Right renal pelvis (tissue), 4 donors: ENCODE data around the gene CLEC20A. TPM values are rescaled to one million over a fixed set of nuclear protein-coding genes. Genes with fewer than 3 reads are reported as not detected.

Experiments used
- DNase-seq, 4 donors: peaks; one replicate each; pipeline ENCODE4 v3.0.0-alpha.2; 2013; ENCODE audit warnings: low read depth in 4 of 4, low spot score in 3 of 4, missing footprints in 1 of 4
- polyA plus RNA-seq, 4 donors: library from polyadenylated mRNA; unstranded; fragments of 120-200 nt; gene quantifications; one replicate each; pipeline ENCODE4 v1.2.1, GENCODE V29; 2013; ENCODE audit not compliant: insufficient read length in 4 of 4

CLEC20A gene
- under 1 TPM; 0.22 to 0.63 (median 0.34) TPM for polyA plus RNA-seq

DNA sequence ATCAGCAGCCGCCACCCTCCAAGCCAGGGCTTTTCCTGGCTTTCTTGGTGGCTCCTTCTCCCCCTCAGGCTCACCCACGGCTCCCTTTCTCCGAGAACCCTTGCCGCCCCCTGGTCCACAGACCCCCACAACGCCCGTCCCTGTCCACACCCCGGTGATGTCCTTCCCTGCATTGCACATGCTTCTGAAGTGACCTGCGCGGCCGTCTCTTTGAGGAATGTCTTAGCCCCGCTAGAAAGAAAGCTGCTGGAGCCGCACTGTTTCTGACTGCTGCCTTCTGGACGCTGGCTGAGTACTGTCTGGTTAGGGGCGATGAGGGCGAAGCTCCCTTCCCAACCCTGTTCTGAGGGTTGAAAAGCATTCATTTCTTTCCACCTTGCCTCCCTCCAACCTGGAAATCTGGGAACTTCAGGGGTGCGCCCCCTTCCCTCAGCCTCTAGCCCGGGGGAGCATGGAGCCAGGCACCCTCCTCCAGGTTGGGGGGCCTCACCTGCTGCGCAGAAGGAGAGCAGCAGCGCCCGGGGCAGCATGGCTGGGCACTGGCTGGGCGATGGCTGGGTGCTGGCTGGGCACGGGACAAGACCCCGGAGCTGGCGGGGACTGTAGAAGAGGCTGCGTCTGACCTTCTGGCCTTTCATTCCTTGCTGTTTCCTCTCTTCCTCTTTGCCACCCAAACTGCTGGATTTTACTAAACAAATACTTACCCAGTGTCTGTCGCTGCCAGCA lies at the start of gene CLEC20A:
TSS of gene CLEC20A (minus strand) at position 555 of the 726 bp plus-strand sequence. CDS start at position 530, 25 bp downstream.
- no peak for DNase-seq

- no peak for DNase-seq
These were observed 47.8 kb upstream of the CLEC20A start for GRCh38 chr1:178544531-178544930.

DNA sequence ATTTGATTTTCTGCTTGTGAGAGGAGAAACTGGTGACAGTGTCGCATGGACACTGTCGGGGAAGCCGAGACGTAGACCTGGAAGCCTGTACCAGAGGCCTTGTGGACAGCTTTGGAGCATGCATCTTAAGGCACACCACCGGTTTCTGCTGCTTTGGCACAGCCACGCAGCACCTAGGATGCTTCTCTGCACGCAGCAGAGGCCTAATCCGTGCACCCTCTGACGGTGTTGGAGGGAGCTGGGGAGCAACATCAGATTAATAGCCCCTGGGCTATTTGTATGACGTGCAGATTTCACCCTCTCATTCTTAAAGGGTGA lies 46.5 kb upstream of the CLEC20A start:
- DNase-seq = no peak

- DNase-seq = peak; percentile 77 to 94 (median 83)
These were observed 46.0 kb upstream of the CLEC20A start for GRCh38 chr1:178542554-178543289.

GRCh38 chr1:178541829-178542553 lies 45.2 kb upstream of the CLEC20A start:
- DNase-seq = peak; percentile 31 to 60 (median 41)

DNA sequence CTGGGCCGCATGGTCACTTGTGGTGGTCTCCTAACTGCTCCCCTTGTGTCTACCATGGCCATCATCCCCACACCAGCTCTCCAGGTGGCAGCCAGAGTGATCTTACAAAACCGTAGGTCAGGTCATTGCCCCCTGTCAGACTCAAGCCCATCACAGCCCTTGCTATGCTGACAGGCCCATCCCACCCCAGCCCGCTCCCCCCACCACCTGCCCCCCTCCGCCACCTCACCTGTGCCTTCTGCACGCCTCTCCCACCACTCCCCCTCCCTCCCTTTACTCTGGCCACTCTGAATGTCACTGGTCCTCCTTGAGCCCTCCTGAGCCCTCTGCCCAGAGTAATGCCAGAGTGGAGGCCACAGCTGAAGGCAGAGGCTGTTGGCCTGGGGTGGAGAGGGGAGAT lies 44.6 kb upstream of the CLEC20A start:
- no peak for DNase-seq

DNA sequence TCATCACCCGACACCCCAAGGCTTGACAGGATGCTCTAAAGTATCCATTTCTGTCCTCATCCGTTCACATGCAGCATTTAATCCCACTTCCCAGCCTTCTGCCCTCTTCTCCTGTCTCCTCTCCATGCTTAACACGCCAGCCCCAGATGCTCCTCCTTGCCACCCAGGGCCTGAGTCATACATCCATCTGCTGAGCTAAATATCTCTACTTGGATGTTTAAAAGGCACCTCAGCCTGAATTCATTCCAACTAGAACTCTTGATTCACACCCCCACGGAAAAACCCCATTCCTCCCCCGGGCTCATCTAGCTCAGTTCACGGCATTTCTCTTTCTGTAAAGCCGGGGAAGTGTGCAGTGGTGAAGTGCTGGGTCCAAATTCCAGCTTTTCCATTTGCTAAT lies 43.9 kb upstream of the CLEC20A start:
- DNase-seq = no peak

- DNase-seq = no peak
These were observed 43.4 kb upstream of the CLEC20A start for GRCh38 chr1:178540204-178540603.

DNA sequence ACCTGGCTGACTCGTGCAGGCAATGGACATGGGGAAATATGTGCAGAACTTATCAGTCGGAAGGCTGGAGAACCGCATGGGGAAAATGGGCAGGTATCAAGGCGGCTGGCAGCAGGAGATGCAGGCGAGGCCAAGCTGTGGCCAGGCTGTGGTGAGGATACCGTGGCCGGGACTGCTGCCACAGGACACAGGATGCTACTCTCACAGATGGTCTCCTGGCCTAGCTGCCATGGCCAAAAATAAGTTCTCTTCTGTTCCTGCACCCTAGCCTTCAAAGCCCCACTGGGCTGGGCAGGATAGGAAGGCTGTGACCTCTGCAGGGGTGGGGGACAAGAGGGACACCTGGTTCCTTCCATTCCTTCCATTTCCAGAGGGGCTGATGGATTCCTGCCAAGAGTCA lies 42.5 kb upstream of the CLEC20A start:
- no peak for DNase-seq

DNA sequence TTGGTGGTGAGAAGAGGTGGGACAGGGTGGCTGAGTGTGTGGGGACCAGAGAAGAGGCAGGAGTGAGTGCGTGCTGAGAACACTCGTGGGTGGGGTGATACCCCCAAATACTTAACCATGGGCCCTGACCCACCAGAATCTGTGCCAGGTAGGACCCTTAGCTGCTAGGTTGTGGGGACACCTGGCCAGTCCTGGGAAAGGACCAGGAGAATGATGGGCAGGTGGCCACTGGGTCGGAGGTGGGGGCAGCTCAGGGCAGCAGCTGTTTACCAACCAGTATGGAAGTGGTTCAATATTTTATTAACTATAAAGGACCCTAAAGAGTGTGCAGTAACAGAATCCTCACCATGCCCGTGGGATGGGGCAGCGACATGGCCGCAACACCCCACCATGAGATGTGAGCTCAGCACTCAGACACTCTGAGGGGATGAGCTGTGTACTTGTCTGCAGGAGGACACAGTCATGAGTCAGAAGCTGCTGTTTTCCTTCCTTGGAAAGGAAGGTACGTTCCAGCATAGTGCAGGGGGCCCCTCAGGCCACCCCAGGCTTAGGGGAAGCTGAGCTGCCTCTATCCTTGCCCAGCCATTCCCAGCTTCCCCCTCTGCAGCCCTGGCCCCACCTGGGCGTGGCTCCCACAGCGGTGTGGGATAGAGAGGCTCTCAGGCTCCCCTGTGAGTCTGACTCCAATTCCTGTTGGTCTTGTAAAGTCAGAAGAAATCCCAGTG lies 41.6 kb upstream of the CLEC20A start:
- no peak for DNase-seq

DNA sequence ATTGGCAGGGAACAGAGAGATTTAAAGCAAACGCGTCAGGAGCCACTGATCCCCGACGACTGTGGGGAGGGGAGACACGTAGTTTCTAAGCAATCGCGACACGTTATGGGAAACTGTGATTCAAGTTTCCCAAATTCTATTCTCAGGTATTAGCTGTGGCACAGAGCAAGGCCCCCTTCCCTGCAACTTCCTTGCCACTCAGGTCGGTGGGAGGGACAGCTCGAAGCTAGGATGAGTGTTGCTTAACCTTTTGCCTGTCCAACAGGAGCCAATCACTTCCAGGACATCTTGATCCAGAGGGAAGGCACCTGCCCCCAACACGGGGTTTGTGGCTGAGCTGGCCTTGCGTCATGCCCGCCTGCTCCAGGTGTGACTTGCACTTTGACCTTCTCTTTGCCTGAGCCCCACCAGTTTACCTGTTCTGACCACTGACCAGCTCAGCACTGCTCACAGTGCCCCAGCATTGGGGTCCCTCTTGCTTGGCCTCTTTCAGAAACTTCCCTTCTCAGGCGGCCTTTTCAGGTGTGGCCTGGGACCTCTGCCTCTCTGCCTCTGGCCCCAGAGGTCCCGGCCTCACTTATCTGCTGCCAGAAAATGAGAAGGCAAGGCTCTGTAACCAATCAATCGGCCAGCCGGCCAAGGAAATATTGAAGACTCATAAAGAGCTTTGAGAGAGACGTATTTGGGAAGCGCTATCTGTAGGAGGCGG lies 40.8 kb upstream of the CLEC20A start:
- DNase-seq = no peak

GRCh38 chr1:178536844-178537371 lies 40.1 kb upstream of the CLEC20A start:
- no peak for DNase-seq

- DNase-seq = no peak
These were observed 39.6 kb upstream of the CLEC20A start for GRCh38 chr1:178536329-178536728.

DNA sequence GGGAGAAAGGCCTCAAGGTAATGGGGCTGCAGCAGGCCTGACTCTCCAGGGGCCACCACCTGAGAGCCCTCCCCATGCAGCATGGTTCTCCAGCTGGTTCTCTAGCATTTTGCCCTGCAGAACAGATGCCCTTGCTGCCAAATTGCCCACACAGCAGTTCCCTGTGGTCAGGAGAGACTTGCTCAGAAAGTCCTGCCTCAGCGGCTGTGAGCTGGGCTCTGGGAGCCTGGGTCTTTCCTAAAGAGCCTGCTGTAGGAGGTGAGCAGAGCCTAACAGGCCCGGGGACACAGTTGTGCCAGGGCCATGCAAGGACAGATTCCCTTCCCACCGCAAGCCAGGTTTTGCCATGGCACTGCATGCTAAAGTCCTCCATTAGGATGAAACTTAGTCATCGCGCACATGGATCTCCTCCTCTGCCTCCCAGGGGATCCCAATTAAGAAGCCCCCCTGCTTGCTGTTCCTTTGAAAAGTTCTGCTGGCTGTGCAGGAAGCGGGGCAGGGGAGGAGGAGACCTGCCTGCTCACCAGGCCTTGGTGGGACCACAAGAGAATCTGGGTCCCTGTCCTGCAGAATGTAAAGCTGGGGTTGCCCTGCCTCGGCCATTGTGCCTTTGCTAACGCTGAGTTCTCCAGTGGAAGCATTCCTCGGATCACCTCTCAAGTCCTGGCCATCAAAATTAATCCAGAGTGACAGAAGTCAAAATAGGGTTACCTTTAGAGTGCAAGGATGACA lies 37.5 kb upstream of the CLEC20A start:
- no peak for DNase-seq

DNA sequence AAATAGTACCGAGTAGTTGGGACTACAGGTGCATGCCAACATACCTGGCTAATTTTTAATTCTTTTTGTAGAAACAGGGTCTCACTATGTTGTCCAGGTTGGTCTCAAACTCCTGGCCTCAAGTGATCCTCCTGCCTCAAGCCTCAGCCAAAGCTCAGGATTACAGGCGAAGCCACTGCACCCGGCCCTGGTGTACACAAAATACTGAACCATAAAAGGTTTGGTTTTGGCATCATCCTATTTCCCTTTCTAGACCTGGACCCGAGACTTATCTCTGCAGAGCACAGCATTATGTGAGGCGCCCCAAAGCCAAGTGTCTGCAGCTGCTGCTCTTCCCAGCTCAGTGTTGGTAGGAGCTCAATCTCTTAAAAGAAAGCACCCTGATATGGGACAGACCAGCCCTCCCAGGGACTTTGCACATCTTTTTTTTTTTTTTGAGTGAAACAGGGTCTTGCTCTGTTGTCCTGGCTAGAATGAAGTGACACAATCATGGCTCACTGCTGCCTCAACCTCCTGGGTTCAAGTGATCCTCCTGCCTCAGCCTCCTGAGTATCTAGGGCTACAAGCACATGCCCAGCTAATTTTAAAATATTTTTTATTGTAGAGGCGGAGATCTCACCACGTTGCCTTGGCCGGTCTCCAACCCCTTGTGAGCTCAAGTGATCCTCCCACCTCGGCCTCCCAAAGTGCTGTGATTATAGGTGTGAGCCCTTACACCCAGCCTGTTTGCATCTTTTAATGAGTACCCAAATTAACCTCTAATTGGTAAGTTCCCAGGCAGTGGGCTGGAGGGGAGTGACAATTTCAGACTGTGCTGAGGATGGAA lies 36.6 kb upstream of the CLEC20A start:
- DNase-seq = no peak

- DNase-seq = peak; percentile 56 to 74 (median 66)
These were observed 35.6 kb upstream of the CLEC20A start for GRCh38 chr1:178532392-178532791.

- no peak for DNase-seq
These were observed 35.1 kb upstream of the CLEC20A start for GRCh38 chr1:178531887-178532286.

DNA sequence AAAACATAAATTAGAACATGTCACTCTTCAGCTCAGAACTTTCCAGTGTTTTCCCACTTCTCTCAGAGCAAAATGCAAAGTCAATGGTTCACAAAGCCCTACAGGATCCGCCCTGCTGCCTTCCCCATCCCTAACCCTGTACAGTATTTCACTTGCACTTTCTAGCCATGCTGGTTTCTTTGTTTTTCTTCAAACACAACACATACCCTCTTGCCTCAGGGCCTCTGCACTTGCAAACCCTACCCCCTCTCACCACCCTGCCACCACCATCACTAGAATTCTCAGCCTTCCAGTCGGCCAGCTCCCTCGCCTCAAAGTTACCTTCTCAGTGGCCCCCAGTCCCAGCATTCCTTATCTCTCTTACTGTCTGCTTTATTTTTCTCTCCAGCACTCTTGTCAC lies 33.7 kb upstream of the CLEC20A start:
- DNase-seq = no peak

GRCh38 chr1:178530037-178530402 lies 33.3 kb upstream of the CLEC20A start:
- DNase-seq = no peak
